NCI-H82 (cell line): ENCODE data around the gene NPFFR2.
A peak's percentile ranks its signal among the peaks of the same experiment; 100 is the strongest.
"Not testable (repeated sequence)": the region's sequence is repeated elsewhere in the genome, so short reads cannot be mapped to it uniquely, and the experiment has no call there.

Experiments
- DNase-seq: peaks from one replicate; lab custom pipeline; 2025; lab: John Stamatoyannopoulos, UW

The NPFFR2 gene

GRCh38 chr4:72031868-72032608, at the start of gene NPFFR2:
TSS of gene NPFFR2 (plus strand) at chr4:72032000. CDS start at chr4:72128592, 96,592 bp downstream.
- no peak for DNase-seq

GRCh38 chr4:71992571-71993312, 39.1 kb upstream of the NPFFR2 start:
- DNase-seq = no peak

GRCh38 chr4:71994559-71994958, 37.2 kb upstream of the NPFFR2 start:
- no peak for DNase-seq

GRCh38 chr4:71995297-71995696, 36.5 kb upstream of the NPFFR2 start:
- DNase-seq = no peak

- DNase-seq = no peak
These were observed 25.2 kb upstream of the NPFFR2 start for GRCh38 chr4:72006586-72006985.

- DNase-seq = no peak
These were observed 19.9 kb upstream of the NPFFR2 start for GRCh38 chr4:72011906-72012305.

GRCh38 chr4:72016011-72016410, 15.8 kb upstream of the NPFFR2 start:
- no peak for DNase-seq

- no peak for DNase-seq
These were observed 12.1 kb upstream of the NPFFR2 start for GRCh38 chr4:72019688-72020087.

- DNase-seq = no peak
These were observed 9.2 kb upstream of the NPFFR2 start for GRCh38 chr4:72022553-72022952.

GRCh38 chr4:72055566-72055965, 23.8 kb downstream of the NPFFR2 start:
- no peak for DNase-seq

GRCh38 chr4:72063726-72064125, 31.9 kb downstream of the NPFFR2 start:
- no peak for DNase-seq

- DNase-seq = no peak
These were observed 35.3 kb downstream of the NPFFR2 start for GRCh38 chr4:72067051-72067450.

GRCh38 chr4:72073816-72074215, 42.0 kb downstream of the NPFFR2 start:
- no peak for DNase-seq

- no peak for DNase-seq
These were observed 44.8 kb downstream of the NPFFR2 start for GRCh38 chr4:72076562-72076961.

GRCh38 chr4:72077346-72077745, 45.5 kb downstream of the NPFFR2 start:
- no peak for DNase-seq

GRCh38 chr4:72084587-72085011, 52.8 kb downstream of the NPFFR2 start:
- no peak for DNase-seq

- not testable (repeated sequence) for DNase-seq
These were observed 58.8 kb downstream of the NPFFR2 start for GRCh38 chr4:72090606-72091005.

GRCh38 chr4:72094059-72094797, 62.4 kb downstream of the NPFFR2 start:
- peak; percentile 5 for DNase-seq

- DNase-seq = no peak
These were observed 75.7 kb downstream of the NPFFR2 start for GRCh38 chr4:72107456-72107855.

- no peak for DNase-seq
These were observed 77.6 kb downstream of the NPFFR2 start for GRCh38 chr4:72109364-72109763.

GRCh38 chr4:72109959-72110497, 78.2 kb downstream of the NPFFR2 start:
- DNase-seq = no peak

GRCh38 chr4:72110886-72111285, 79.1 kb downstream of the NPFFR2 start:
- DNase-seq = no peak
